ENCODE measurements around the gene MOGAT1. TPM values are rescaled to one million over a fixed set of nuclear protein-coding genes. Genes with fewer than 3 reads are reported as not detected.

MOGAT1 gene
- total and polyA plus RNA-seq, 3 donors from 2014 or later, result not detected

- no peaks in the 10 kb centered on the region for H3K9me3 ChIP-seq
- H3K36me3 ChIP-seq (ENCODE audit: low read depth, missing control alignments), result no peaks in the 10 kb centered on the region
- H3K4me3 ChIP-seq, result no peak overlapping the region
- DNase-seq, result peak; percentile 29
- no peak for TF ChIP-seq POLR2A (IDR thresholded peaks at IDR 0.05)
- H3K27me3 ChIP-seq, result no peaks in the 10 kb centered on the region
- no peak overlapping the region for H3K27ac ChIP-seq
- peaks cover 24% of the 10 kb centered on the region for H3K4me1 ChIP-seq
- WGBS, 2 donors, result 74 to 87% methylated on average over 10 of the region's 10 CpGs
- intact Hi-C loops (cut with DNase I; ENCODE audit: low total_unique reads), result no loop called here
Observed at GRCh38 chr2:222743251-222743812, 71.9 kb downstream of the MOGAT1 start.

GRCh38 chr2:222745836-222746559, 74.5 kb downstream of the MOGAT1 start:
- TF ChIP-seq POLR2A (IDR thresholded peaks at IDR 0.05) (no peak), CTCF (IDR thresholded peaks at IDR 0.05) (no peak)
- no peaks in the 10 kb centered on the region for H3K27me3 ChIP-seq
- no peaks in the 10 kb centered on the region for H3K9me3 ChIP-seq
- peak overlapping the region; percentile 60 to 67 for H3K27ac ChIP-seq
- 41 to 45% methylated on average over 8 of the region's 8 CpGs for WGBS, 2 donors
- H3K4me3 ChIP-seq, result no peak overlapping the region
- intact Hi-C loops (cut with DNase I; ENCODE audit: low total_unique reads), result no loop called here
- DNase-seq, result peak; percentile 45
- H3K36me3 ChIP-seq (ENCODE audit: low read depth, missing control alignments), result no peaks in the 10 kb centered on the region
- H3K4me1 ChIP-seq, result peaks cover 24% of the 10 kb centered on the region

GRCh38 chr2:222747526-222748160, 76.2 kb downstream of the MOGAT1 start:
- no peak overlapping the region for H3K4me3 ChIP-seq
- 91 to 94% methylated on average over 5 of the region's 5 CpGs for WGBS, 2 donors
- no peak for DNase-seq
- H3K4me1 ChIP-seq, result peaks cover 30% of the 10 kb centered on the region
- no peaks in the 10 kb centered on the region for H3K9me3 ChIP-seq
- peak overlapping the region in 1 of 2 donors; percentile 60 for H3K27ac ChIP-seq
- intact Hi-C loops (cut with DNase I; ENCODE audit: low total_unique reads), result no loop called here
- TF ChIP-seq POLR2A (IDR thresholded peaks at IDR 0.05) (no peak), CTCF (IDR thresholded peaks at IDR 0.05) (no peak)
- no peaks in the 10 kb centered on the region for H3K36me3 ChIP-seq (ENCODE audit: low read depth, missing control alignments)
- H3K27me3 ChIP-seq, result no peaks in the 10 kb centered on the region

GRCh38 chr2:222750533-222750932, 79.1 kb downstream of the MOGAT1 start:
- Histone ChIP-seq H3K27me3 (no peaks in the 10 kb centered on the region), H3K4me3 (no peak overlapping the region), H3K27ac (peak overlapping the region; percentile 46 to 76), H3K4me1 (peaks cover 39% of the 10 kb centered on the region), H3K36me3 (ENCODE audit: low read depth, missing control alignments) (no peaks in the 10 kb centered on the region), H3K9me3 (no peaks in the 10 kb centered on the region)
- WGBS, 2 donors, result 67 to 92% methylated on average over 3 of the region's 3 CpGs
- TF ChIP-seq CTCF (IDR thresholded peaks at IDR 0.05) (no peak), POLR2A (IDR thresholded peaks at IDR 0.05) (no peak)
- no peak for DNase-seq
- intact Hi-C loops (cut with DNase I; ENCODE audit: low total_unique reads), result no loop called here

GRCh38 chr2:222751238-222751637, 79.8 kb downstream of the MOGAT1 start:
- WGBS, 2 donors, result 82 to 93% methylated on average over 7 of the region's 7 CpGs
- no peaks in the 10 kb centered on the region for H3K27me3 ChIP-seq
- no peak overlapping the region for H3K4me3 ChIP-seq
- DNase-seq, result no peak
- H3K27ac ChIP-seq, result peak overlapping the region; percentile 46 to 76
- H3K4me1 ChIP-seq, result peaks cover 33% of the 10 kb centered on the region
- TF ChIP-seq CTCF (IDR thresholded peaks at IDR 0.05) (no peak), POLR2A (IDR thresholded peaks at IDR 0.05) (no peak)
- intact Hi-C loops (cut with DNase I; ENCODE audit: low total_unique reads), result no loop called here
- no peaks in the 10 kb centered on the region for H3K9me3 ChIP-seq
- no peaks in the 10 kb centered on the region for H3K36me3 ChIP-seq (ENCODE audit: low read depth, missing control alignments)
